ENCODE measurements around the gene CYP4V2.

Gene CYP4V2

GRCh38 chr4:186158966-186159365 lies 32.4 kb upstream of the CYP4V2 start:
- H3K4me1 ChIP-seq (ENCODE audit: control insufficient read depth in 1 of 2, insufficient read depth in 2 of 2, low read length in 2 of 2): no peaks in the 10 kb centered on the region
- no peaks in the 10 kb centered on the region for H3K27me3 ChIP-seq (ENCODE audit: control insufficient read depth in 1 of 2, insufficient read depth in 2 of 2, low read length in 2 of 2)
- H3K27ac ChIP-seq (ENCODE audit: low read depth, low read length): no peak overlapping the region
- no peak overlapping the region for H3K4me3 ChIP-seq (ENCODE audit: low read depth in 1 of 2, low read length in 2 of 2)
- peaks cover 6 to 21% of the 10 kb centered on the region in 2 donors for H3K36me3 ChIP-seq (ENCODE audit: control insufficient read depth in 1 of 2, insufficient read depth in 2 of 2, low read length in 2 of 2)
- H3K9me3 ChIP-seq (ENCODE audit: control insufficient read depth in 1 of 2, low read length in 2 of 2): no peaks in the 10 kb centered on the region
- H3K9ac ChIP-seq (ENCODE audit: low read depth in 1 of 2, low read length in 2 of 2): no peak overlapping the region

- no peaks in the 10 kb centered on the region for H3K9me3 ChIP-seq (ENCODE audit: control insufficient read depth in 1 of 2, low read length in 2 of 2)
- H3K9ac ChIP-seq (ENCODE audit: low read depth in 1 of 2, low read length in 2 of 2): no peak overlapping the region
- no peaks in the 10 kb centered on the region for H3K4me1 ChIP-seq (ENCODE audit: control insufficient read depth in 1 of 2, insufficient read depth in 2 of 2, low read length in 2 of 2)
- H3K36me3 ChIP-seq (ENCODE audit: control insufficient read depth in 1 of 2, insufficient read depth in 2 of 2, low read length in 2 of 2): peaks cover 4 to 20% of the 10 kb centered on the region in 2 donors
- H3K27ac ChIP-seq (ENCODE audit: low read depth, low read length): no peak overlapping the region
- no peak overlapping the region for H3K4me3 ChIP-seq (ENCODE audit: low read depth in 1 of 2, low read length in 2 of 2)
- H3K27me3 ChIP-seq (ENCODE audit: control insufficient read depth in 1 of 2, insufficient read depth in 2 of 2, low read length in 2 of 2): no peaks in the 10 kb centered on the region
Observed at GRCh38 chr4:186159613-186160012, 31.8 kb upstream of the CYP4V2 start.

GRCh38 chr4:186161138-186161537 lies 30.2 kb upstream of the CYP4V2 start:
- no peaks in the 10 kb centered on the region for H3K4me1 ChIP-seq (ENCODE audit: control insufficient read depth in 1 of 2, insufficient read depth in 2 of 2, low read length in 2 of 2)
- peaks cover 4 to 20% of the 10 kb centered on the region in 2 donors for H3K36me3 ChIP-seq (ENCODE audit: control insufficient read depth in 1 of 2, insufficient read depth in 2 of 2, low read length in 2 of 2)
- no peak overlapping the region for H3K9ac ChIP-seq (ENCODE audit: low read depth in 1 of 2, low read length in 2 of 2)
- no peaks in the 10 kb centered on the region for H3K9me3 ChIP-seq (ENCODE audit: control insufficient read depth in 1 of 2, low read length in 2 of 2)
- H3K4me3 ChIP-seq (ENCODE audit: low read depth in 1 of 2, low read length in 2 of 2): no peak overlapping the region
- H3K27me3 ChIP-seq (ENCODE audit: control insufficient read depth in 1 of 2, insufficient read depth in 2 of 2, low read length in 2 of 2): no peaks in the 10 kb centered on the region
- no peak overlapping the region for H3K27ac ChIP-seq (ENCODE audit: low read depth, low read length)

- Histone ChIP-seq H3K4me1 (ENCODE audit: control insufficient read depth in 1 of 2, insufficient read depth in 2 of 2, low read length in 2 of 2) (no peaks in the 10 kb centered on the region), H3K9ac (ENCODE audit: low read depth in 1 of 2, low read length in 2 of 2) (no peak overlapping the region), H3K9me3 (ENCODE audit: control insufficient read depth in 1 of 2, low read length in 2 of 2) (no peaks in the 10 kb centered on the region), H3K27ac (ENCODE audit: low read depth, low read length) (no peak overlapping the region), H3K4me3 (ENCODE audit: low read depth in 1 of 2, low read length in 2 of 2) (no peak overlapping the region), H3K36me3 (ENCODE audit: control insufficient read depth in 1 of 2, insufficient read depth in 2 of 2, low read length in 2 of 2) (peaks cover 0 to 3% of the 10 kb centered on the region in 2 donors), H3K27me3 (ENCODE audit: control insufficient read depth in 1 of 2, insufficient read depth in 2 of 2, low read length in 2 of 2) (no peaks in the 10 kb centered on the region)
Observed at GRCh38 chr4:186166852-186167512, 24.4 kb upstream of the CYP4V2 start.

- Histone ChIP-seq H3K4me3 (ENCODE audit: low read depth in 1 of 2, low read length in 2 of 2) (no peak overlapping the region), H3K27ac (ENCODE audit: low read depth, low read length) (no peak overlapping the region), H3K27me3 (ENCODE audit: control insufficient read depth in 1 of 2, insufficient read depth in 2 of 2, low read length in 2 of 2) (no peaks in the 10 kb centered on the region), H3K9me3 (ENCODE audit: control insufficient read depth in 1 of 2, low read length in 2 of 2) (no peaks in the 10 kb centered on the region), H3K4me1 (ENCODE audit: control insufficient read depth in 1 of 2, insufficient read depth in 2 of 2, low read length in 2 of 2) (no peaks in the 10 kb centered on the region), H3K9ac (ENCODE audit: low read depth in 1 of 2, low read length in 2 of 2) (no peak overlapping the region), H3K36me3 (ENCODE audit: control insufficient read depth in 1 of 2, insufficient read depth in 2 of 2, low read length in 2 of 2) (peaks cover 0 to 3% of the 10 kb centered on the region in 2 donors)
Observed at GRCh38 chr4:186167605-186168004, 23.8 kb upstream of the CYP4V2 start.

GRCh38 chr4:186168750-186169149 lies 22.6 kb upstream of the CYP4V2 start:
- Histone ChIP-seq H3K4me1 (ENCODE audit: control insufficient read depth in 1 of 2, insufficient read depth in 2 of 2, low read length in 2 of 2) (no peaks in the 10 kb centered on the region), H3K27ac (ENCODE audit: low read depth, low read length) (no peak overlapping the region), H3K4me3 (ENCODE audit: low read depth in 1 of 2, low read length in 2 of 2) (no peak overlapping the region), H3K9ac (ENCODE audit: low read depth in 1 of 2, low read length in 2 of 2) (no peak overlapping the region), H3K36me3 (ENCODE audit: control insufficient read depth in 1 of 2, insufficient read depth in 2 of 2, low read length in 2 of 2) (no peaks in the 10 kb centered on the region), H3K9me3 (ENCODE audit: control insufficient read depth in 1 of 2, low read length in 2 of 2) (no peaks in the 10 kb centered on the region), H3K27me3 (ENCODE audit: control insufficient read depth in 1 of 2, insufficient read depth in 2 of 2, low read length in 2 of 2) (no peaks in the 10 kb centered on the region)

GRCh38 chr4:186169333-186169944 lies 21.9 kb upstream of the CYP4V2 start:
- H3K27ac ChIP-seq (ENCODE audit: low read depth, low read length): no peak overlapping the region
- H3K9ac ChIP-seq (ENCODE audit: low read depth in 1 of 2, low read length in 2 of 2): no peak overlapping the region
- H3K9me3 ChIP-seq (ENCODE audit: control insufficient read depth in 1 of 2, low read length in 2 of 2): no peaks in the 10 kb centered on the region
- no peaks in the 10 kb centered on the region for H3K4me1 ChIP-seq (ENCODE audit: control insufficient read depth in 1 of 2, insufficient read depth in 2 of 2, low read length in 2 of 2)
- no peak overlapping the region for H3K4me3 ChIP-seq (ENCODE audit: low read depth in 1 of 2, low read length in 2 of 2)
- H3K36me3 ChIP-seq (ENCODE audit: control insufficient read depth in 1 of 2, insufficient read depth in 2 of 2, low read length in 2 of 2): no peaks in the 10 kb centered on the region
- H3K27me3 ChIP-seq (ENCODE audit: control insufficient read depth in 1 of 2, insufficient read depth in 2 of 2, low read length in 2 of 2): no peaks in the 10 kb centered on the region

- H3K27me3 ChIP-seq (ENCODE audit: control insufficient read depth in 1 of 2, insufficient read depth in 2 of 2, low read length in 2 of 2): no peaks in the 10 kb centered on the region
- H3K4me1 ChIP-seq (ENCODE audit: control insufficient read depth in 1 of 2, insufficient read depth in 2 of 2, low read length in 2 of 2): no peaks in the 10 kb centered on the region
- no peaks in the 10 kb centered on the region for H3K9me3 ChIP-seq (ENCODE audit: control insufficient read depth in 1 of 2, low read length in 2 of 2)
- H3K9ac ChIP-seq (ENCODE audit: low read depth in 1 of 2, low read length in 2 of 2): no peak overlapping the region
- H3K27ac ChIP-seq (ENCODE audit: low read depth, low read length): no peak overlapping the region
- H3K4me3 ChIP-seq (ENCODE audit: low read depth in 1 of 2, low read length in 2 of 2): no peak overlapping the region
- H3K36me3 ChIP-seq (ENCODE audit: control insufficient read depth in 1 of 2, insufficient read depth in 2 of 2, low read length in 2 of 2): no peaks in the 10 kb centered on the region
Observed at GRCh38 chr4:186169945-186170802, 21.2 kb upstream of the CYP4V2 start.

- Histone ChIP-seq H3K4me3 (ENCODE audit: low read depth in 1 of 2, low read length in 2 of 2) (no peak overlapping the region), H3K9ac (ENCODE audit: low read depth in 1 of 2, low read length in 2 of 2) (no peak overlapping the region), H3K27me3 (ENCODE audit: control insufficient read depth in 1 of 2, insufficient read depth in 2 of 2, low read length in 2 of 2) (no peaks in the 10 kb centered on the region), H3K36me3 (ENCODE audit: control insufficient read depth in 1 of 2, insufficient read depth in 2 of 2, low read length in 2 of 2) (no peaks in the 10 kb centered on the region), H3K9me3 (ENCODE audit: control insufficient read depth in 1 of 2, low read length in 2 of 2) (no peaks in the 10 kb centered on the region), H3K27ac (ENCODE audit: low read depth, low read length) (no peak overlapping the region), H3K4me1 (ENCODE audit: control insufficient read depth in 1 of 2, insufficient read depth in 2 of 2, low read length in 2 of 2) (no peaks in the 10 kb centered on the region)
Observed at GRCh38 chr4:186170966-186171365, 20.4 kb upstream of the CYP4V2 start.

- no peaks in the 10 kb centered on the region for H3K36me3 ChIP-seq (ENCODE audit: control insufficient read depth in 1 of 2, insufficient read depth in 2 of 2, low read length in 2 of 2)
- H3K9me3 ChIP-seq (ENCODE audit: control insufficient read depth in 1 of 2, low read length in 2 of 2): no peaks in the 10 kb centered on the region
- no peak overlapping the region for H3K4me3 ChIP-seq (ENCODE audit: low read depth in 1 of 2, low read length in 2 of 2)
- H3K27me3 ChIP-seq (ENCODE audit: control insufficient read depth in 1 of 2, insufficient read depth in 2 of 2, low read length in 2 of 2): no peaks in the 10 kb centered on the region
- no peak overlapping the region for H3K9ac ChIP-seq (ENCODE audit: low read depth in 1 of 2, low read length in 2 of 2)
- no peak overlapping the region for H3K27ac ChIP-seq (ENCODE audit: low read depth, low read length)
- H3K4me1 ChIP-seq (ENCODE audit: control insufficient read depth in 1 of 2, insufficient read depth in 2 of 2, low read length in 2 of 2): no peaks in the 10 kb centered on the region
Observed at GRCh38 chr4:186172546-186172945, 18.8 kb upstream of the CYP4V2 start.

All from duodenal mucosa (tissue), 2 donors.